ENCODE data around the gene CORO6.
"Not testable (repeated sequence)": the region's sequence is repeated elsewhere in the genome, so short reads cannot be mapped to it uniquely, and the experiment has no call there.

Gene CORO6

GRCh38 chr17:29622337-29623282 lies at the start of gene CORO6:
TSS of gene CORO6 (minus strand) at chr17:29622912. CDS start at chr17:29621421, 1,491 bp downstream.
- DNase-seq: peak; percentile 46

- DNase-seq: no peak
These were observed 48.9 kb upstream of the CORO6 start for GRCh38 chr17:29671661-29672060.

GRCh38 chr17:29669266-29669665 lies 46.6 kb upstream of the CORO6 start:
- no peak for DNase-seq

- DNase-seq: no peak
These were observed 45.3 kb upstream of the CORO6 start for GRCh38 chr17:29667969-29668368.

- DNase-seq: no peak
These were observed 42.7 kb upstream of the CORO6 start for GRCh38 chr17:29665481-29665810.

GRCh38 chr17:29664743-29665480 lies 42.2 kb upstream of the CORO6 start:
- DNase-seq: peak; percentile 89

- DNase-seq: peak; percentile 22
These were observed 40.4 kb upstream of the CORO6 start for GRCh38 chr17:29663155-29663554.

GRCh38 chr17:29661213-29661612 lies 38.5 kb upstream of the CORO6 start:
- no peak for DNase-seq

GRCh38 chr17:29659155-29659554 lies 36.4 kb upstream of the CORO6 start:
- peak; percentile 21 for DNase-seq

GRCh38 chr17:29655323-29655722 lies 32.6 kb upstream of the CORO6 start:
- no peak for DNase-seq

- no peak for DNase-seq
These were observed 31.4 kb upstream of the CORO6 start for GRCh38 chr17:29653995-29654714.

GRCh38 chr17:29652976-29653375 lies 30.3 kb upstream of the CORO6 start:
- DNase-seq: no peak

- not testable (repeated sequence) for DNase-seq
These were observed 29.2 kb upstream of the CORO6 start for GRCh38 chr17:29651913-29652312.

GRCh38 chr17:29650396-29650795 lies 27.7 kb upstream of the CORO6 start:
- DNase-seq: no peak

- DNase-seq: no peak
These were observed 26.6 kb upstream of the CORO6 start for GRCh38 chr17:29649359-29649758.

- DNase-seq: no peak
These were observed 25.3 kb upstream of the CORO6 start for GRCh38 chr17:29648005-29648404.

GRCh38 chr17:29645515-29646051 lies 22.9 kb upstream of the CORO6 start:
- DNase-seq: peak; percentile 82

GRCh38 chr17:29643817-29644160 lies 21.1 kb upstream of the CORO6 start:
- DNase-seq: no peak

- no peak for DNase-seq
These were observed 19.5 kb upstream of the CORO6 start for GRCh38 chr17:29642171-29642611.

GRCh38 chr17:29640981-29641642 lies 18.4 kb upstream of the CORO6 start:
- no peak for DNase-seq

- peak; percentile 53 for DNase-seq
These were observed 17.7 kb upstream of the CORO6 start for GRCh38 chr17:29640413-29640812.

- no peak for DNase-seq
These were observed 11.2 kb upstream of the CORO6 start for GRCh38 chr17:29633886-29634285.
